Measurements from ENCODE around the gene FAAP100. TPM values are rescaled to one million over a fixed set of nuclear protein-coding genes. Genes with fewer than 3 reads are reported as not detected.
"Not testable (repeated sequence)": the region's sequence is repeated elsewhere in the genome, so short reads cannot be mapped to it uniquely, and the experiment has no call there.

Gene FAAP100
- total RNA-seq = 21.6 TPM

GRCh38 chr17:81552244-81553017, at the start of gene FAAP100:
FAAP100 (minus strand) TSS chr17:81552353; CDS start chr17:81552330, 23 bp downstream.
- FAIRE-seq (no peak), DNase-seq (ENCODE audit: low spot score in 2 of 2) (peak; percentile 96 to 97)

GRCh38 chr17:81601525-81602120, 49.5 kb upstream of the FAAP100 start:
- FAIRE-seq (no peak), DNase-seq (ENCODE audit: low spot score in 2 of 2) (peak in 1 of 2 donors; percentile 66)

- DNase-seq (ENCODE audit: low spot score in 2 of 2) (no peak), FAIRE-seq (no peak)
These were observed 47.8 kb upstream of the FAAP100 start for GRCh38 chr17:81599719-81600486.

GRCh38 chr17:81593105-81593871, 41.1 kb upstream of the FAAP100 start:
- DNase-seq (ENCODE audit: low spot score in 2 of 2) (no peak), FAIRE-seq (no peak)

- no peak for FAIRE-seq
- no peak for DNase-seq (ENCODE audit: low spot score in 2 of 2)
These were observed 39.8 kb upstream of the FAAP100 start for GRCh38 chr17:81591971-81592370.

- FAIRE-seq = no peak
These were observed 38.0 kb upstream of the FAAP100 start for GRCh38 chr17:81590121-81590520.

GRCh38 chr17:81589612-81590011, 37.5 kb upstream of the FAAP100 start:
- FAIRE-seq (no peak), DNase-seq (ENCODE audit: low spot score in 2 of 2) (no peak)

More at GRCh38 chr17:81590121-81590520, 38.0 kb upstream of the FAAP100 start:
- no peak for DNase-seq (ENCODE audit: low spot score in 2 of 2)

- no peak for DNase-seq (ENCODE audit: low spot score in 2 of 2)
- no peak for FAIRE-seq
These were observed 33.9 kb upstream of the FAAP100 start for GRCh38 chr17:81586096-81586495.

GRCh38 chr17:81584771-81585170, 32.6 kb upstream of the FAAP100 start:
- DNase-seq (ENCODE audit: low spot score in 2 of 2); FAIRE-seq: not testable (repeated sequence)

- FAIRE-seq = no peak
- DNase-seq (ENCODE audit: low spot score in 2 of 2) = no peak
These were observed 31.6 kb upstream of the FAAP100 start for GRCh38 chr17:81583589-81584342.

GRCh38 chr17:81582749-81583148, 30.6 kb upstream of the FAAP100 start:
- DNase-seq (ENCODE audit: low spot score in 2 of 2) (no peak), FAIRE-seq (no peak)

GRCh38 chr17:81582341-81582740, 30.2 kb upstream of the FAAP100 start:
- DNase-seq (ENCODE audit: low spot score in 2 of 2) = no peak
- FAIRE-seq = no peak

- DNase-seq (ENCODE audit: low spot score in 2 of 2) = no peak
- no peak for FAIRE-seq
These were observed 29.6 kb upstream of the FAAP100 start for GRCh38 chr17:81581758-81582157.

- DNase-seq (ENCODE audit: low spot score in 2 of 2) (no peak), FAIRE-seq (no peak)
These were observed 28.3 kb upstream of the FAAP100 start for GRCh38 chr17:81580481-81580880.

- DNase-seq (ENCODE audit: low spot score in 2 of 2) = no peak
- no peak for FAIRE-seq
These were observed 27.7 kb upstream of the FAAP100 start for GRCh38 chr17:81579821-81580321.

GRCh38 chr17:81579298-81579697, 27.1 kb upstream of the FAAP100 start:
- FAIRE-seq = no peak
- DNase-seq (ENCODE audit: low spot score in 2 of 2) = no peak

- no peak for DNase-seq (ENCODE audit: low spot score in 2 of 2)
These were observed 26.5 kb upstream of the FAAP100 start for GRCh38 chr17:81578561-81579225.

GRCh38 chr17:81578038-81578441, 25.9 kb upstream of the FAAP100 start:
- DNase-seq (ENCODE audit: low spot score in 2 of 2) (no peak), FAIRE-seq (no peak)

More at GRCh38 chr17:81578561-81579225, 26.5 kb upstream of the FAAP100 start:
- FAIRE-seq = no peak

All from frontal cortex (tissue), 4 donors.